Kidney epithelial cell (primary cell): ENCODE data around the gene RYR3. TPM values are rescaled to one million over a fixed set of nuclear protein-coding genes. Genes with fewer than 3 reads are reported as not detected.
"Not testable (repeated sequence)": the region's sequence is repeated elsewhere in the genome, so short reads cannot be mapped to it uniquely, and the experiment has no call there.

Experiments used
- DNase-seq: peaks from one replicate; pipeline ENCODE4 v3.0.0-alpha.2; 2010; ENCODE audit warnings: low read depth
- H3K27me3 ChIP-seq: 2 replicates; pipeline ENCODE4 v1.6.0; 2011; ENCODE audit warnings: low read length; ENCODE audit not compliant: control insufficient read depth, insufficient read depth
- H3K36me3 ChIP-seq: 2 replicates; pipeline ENCODE4 v1.5.1; 2011; ENCODE audit warnings: low read length; ENCODE audit not compliant: control insufficient read depth, insufficient read depth
- H3K4me3 ChIP-seq: 2 replicates; pipeline ENCODE4 v1.5.1; 2011; ENCODE audit warnings: low read depth, mild to moderate bottlenecking, control low read depth, low read length
- CTCF ChIP-seq: IDR thresholded peaks from 2 replicates; pipeline ENCODE4 v1.5.1; 2011; ENCODE audit warnings: mild to moderate bottlenecking, moderate library complexity, low read length, control low read depth, inconsistent platforms; ENCODE audit not compliant: insufficient read depth, poor library complexity, severe bottlenecking
- total RNA-seq: library from RNA; depleted of rRNA; stranded (reverse); fragments of >200 nt; gene quantifications from 2 replicates; pipeline ENCODE4 v1.2.3, GENCODE V29; 2015

The RYR3 gene
- total RNA-seq, 1 donor from 2014 or later = 0.50 TPM

DNA sequence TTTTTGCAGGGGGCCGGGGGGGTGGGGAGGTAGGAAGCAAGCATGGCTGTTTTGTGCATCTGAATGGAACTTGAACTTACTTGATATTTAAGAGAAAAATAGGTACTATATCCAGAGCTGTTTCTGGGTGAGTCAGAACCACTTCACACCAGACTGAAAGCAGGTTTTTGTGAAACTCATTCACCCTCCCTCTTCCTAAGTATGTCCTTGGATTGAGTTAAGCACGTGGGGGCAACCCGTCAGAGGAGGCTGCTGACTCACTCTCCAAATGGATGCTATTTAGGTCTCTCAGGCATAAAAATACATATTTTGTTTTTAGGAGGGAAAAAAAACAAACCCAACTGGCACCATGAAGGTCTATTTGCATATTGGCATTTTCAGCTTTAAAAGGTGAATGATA lies 270.3 kb downstream of the RYR3 start:
- no peak for TF ChIP-seq CTCF
- DNase-seq = peak; percentile 44
- Histone ChIP-seq H3K27me3 (no peaks in the 10 kb centered on the region), H3K4me3 (no peak overlapping the region), H3K36me3 (no peaks in the 10 kb centered on the region)

DNA sequence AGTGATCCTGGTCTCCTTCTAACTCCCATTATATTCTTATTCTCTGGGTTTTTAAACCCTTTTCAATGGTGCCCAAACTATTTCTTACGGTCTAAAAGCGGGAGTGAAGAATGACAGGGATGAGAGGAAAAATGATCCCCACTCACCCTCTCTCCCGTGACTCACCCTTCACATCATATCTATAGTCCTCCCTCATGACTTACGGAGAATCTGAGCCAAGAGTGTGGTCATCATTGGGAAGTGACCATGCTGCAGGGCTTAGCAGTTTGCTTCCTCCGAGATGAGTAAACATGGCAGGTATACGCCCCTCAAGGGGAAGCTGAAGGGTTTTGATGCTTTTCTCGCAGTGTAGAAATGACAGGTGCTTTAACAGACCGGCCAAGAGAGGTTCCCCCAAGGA lies 274.0 kb downstream of the RYR3 start:
- Histone ChIP-seq H3K36me3 (no peaks in the 10 kb centered on the region), H3K4me3 (no peak overlapping the region), H3K27me3 (no peaks in the 10 kb centered on the region)
- no peak for TF ChIP-seq CTCF
- DNase-seq = no peak

- no peak for DNase-seq
- TF ChIP-seq CTCF = no peak
- H3K4me3 ChIP-seq = no peak overlapping the region
- no peaks in the 10 kb centered on the region for H3K27me3 ChIP-seq
- H3K36me3 ChIP-seq = no peaks in the 10 kb centered on the region
These were observed 276.3 kb downstream of the RYR3 start for GRCh38 chr15:33586786-33587697.

GRCh38 chr15:33587773-33588172 lies 277.0 kb downstream of the RYR3 start:
- Histone ChIP-seq H3K4me3 (no peak overlapping the region), H3K27me3 (no peaks in the 10 kb centered on the region), H3K36me3 (no peaks in the 10 kb centered on the region)
- TF ChIP-seq CTCF = no peak
- DNase-seq = no peak

GRCh38 chr15:33592864-33593263 lies 282.1 kb downstream of the RYR3 start:
- no peaks in the 10 kb centered on the region for H3K27me3 ChIP-seq
- DNase-seq = no peak

GRCh38 chr15:33598382-33598781 lies 287.6 kb downstream of the RYR3 start:
- not testable (repeated sequence) for H3K4me3 ChIP-seq, H3K36me3 ChIP-seq, DNase-seq, H3K27me3 ChIP-seq

More at GRCh38 chr15:33592864-33593263, 282.1 kb downstream of the RYR3 start:
- H3K4me3 ChIP-seq = no peak overlapping the region
- TF ChIP-seq CTCF = no peak
- no peaks in the 10 kb centered on the region for H3K36me3 ChIP-seq
